Hepatocyte (in vitro differentiated cells): ENCODE data around the gene SGPP2. TPM values are rescaled to one million over a fixed set of nuclear protein-coding genes. Genes with fewer than 3 reads are reported as not detected.

Experiments
- DNase-seq: peaks from one replicate; pipeline ENCODE4 v3.0.0-alpha.2; 2016; ENCODE audit warnings: low spot score
- H2AFZ ChIP-seq: fragments of 200-600 bp; sonication (generic); 2 replicates; pipeline ENCODE4 v1.6.0; 2016; ENCODE audit warnings: antibody characterized with exemption, mild to moderate bottlenecking
- H3K27ac ChIP-seq: fragments of 200-600 bp; sonication (generic); 2 replicates; pipeline ENCODE4 v1.5.1; 2016; ENCODE audit warnings: mild to moderate bottlenecking
- H3K27me3 ChIP-seq: fragments of 200-600 bp; sonication (generic); 2 replicates; pipeline ENCODE4 v1.6.1; 2016
- H3K36me3 ChIP-seq: fragments of 200-600 bp; sonication (generic); replicated peaks from 2 replicates; pipeline ENCODE4 v1.5.1; 2016; ENCODE audit warnings: low read depth; ENCODE audit not compliant: insufficient read depth
- H3K4me1 ChIP-seq: fragments of 200-600 bp; sonication (generic); 2 replicates; pipeline ENCODE4 v1.5.1; 2016; ENCODE audit warnings: mild to moderate bottlenecking, moderate library complexity; ENCODE audit not compliant: insufficient read depth
- H3K4me2 ChIP-seq: fragments of 200-600 bp; sonication (generic); 2 replicates; pipeline ENCODE4 v1.6.0; 2016
- H3K4me3 ChIP-seq: fragments of 200-600 bp; sonication (generic); 2 replicates; pipeline ENCODE4 v1.5.1; 2016; ENCODE audit warnings: mild to moderate bottlenecking
- H3K79me2 ChIP-seq: fragments of 200-600 bp; sonication (generic); 2 replicates; pipeline ENCODE4 v1.6.0; 2017; ENCODE audit warnings: mild to moderate bottlenecking
- H3K9me2 ChIP-seq: fragments of 200-600 bp; sonication (generic); replicated peaks from 2 replicates; pipeline ENCODE4 v1.6.0; 2017; ENCODE audit warnings: mild to moderate bottlenecking; ENCODE audit not compliant: insufficient read depth
- H3K9me3 ChIP-seq: fragments of 200-600 bp; sonication (generic); 2 replicates; pipeline ENCODE4 v1.5.1; 2016; ENCODE audit warnings: low read depth, mild to moderate bottlenecking
- H4K20me1 ChIP-seq: fragments of 200-600 bp; sonication (generic); 2 replicates; pipeline ENCODE4 v1.6.0; 2016; ENCODE audit warnings: mild to moderate bottlenecking; ENCODE audit not compliant: insufficient read depth, poor library complexity, severe bottlenecking
- CTCF ChIP-seq: fragments of 200-600 bp; sonication (generic); IDR thresholded peaks from 2 replicates; pipeline ENCODE4 v1.5.1; 2016; ENCODE audit warnings: antibody characterized with exemption, mild to moderate bottlenecking; ENCODE audit not compliant: poor library complexity
- EZH2 ChIP-seq: fragments of 200-600 bp; sonication (generic); IDR thresholded peaks from 2 replicates; pipeline ENCODE4 v1.6.1; 2016; ENCODE audit warnings: antibody characterized with exemption, mild to moderate bottlenecking, borderline replicate concordance
- EZH2phosphoT487 ChIP-seq: fragments of 200-600 bp; sonication (generic); IDR thresholded peaks from one replicate; pipeline ENCODE4 v1.6.1; 2018; ENCODE audit warnings: antibody characterized with exemption, mild to moderate bottlenecking, low read depth, moderate library complexity; ENCODE audit not compliant: unreplicated experiment, severe bottlenecking
- WGBS: methylation state at CpG from one replicate; pipeline ENCODE4 v1.1.6; 2016; ENCODE audit warnings: low lambda C conversion rate; ENCODE audit errors: missing lambda C conversion rate; 5-methylcytosine and 5-hydroxymethylcytosine counted together
- polyA plus RNA-seq: library from polyadenylated mRNA; unstranded; fragments of >200 nt; fragmentation: Nextera tagmentation; extraction: Ambion mirVana; gene quantifications from 2 replicates; pipeline ENCODE4 v1.2.1, GENCODE V29; 2016
- total RNA-seq: library from RNA; depleted of rRNA; stranded (reverse); fragments of >200 nt; gene quantifications from 2 replicates; pipeline ENCODE4 v1.2.3, GENCODE V29; 2014

The SGPP2 gene
- total and polyA plus RNA-seq, 2 experiments from 2014 or later: 1.4 to 1.8 TPM

GRCh38 chr2:222554517-222554916, 130.2 kb downstream of the SGPP2 start:
- no peaks in the 10 kb centered on the region for H3K4me1 ChIP-seq
- WGBS: 65% methylated on average over 7 of the region's 7 CpGs
- no peaks in the 10 kb centered on the region for H3K79me2 ChIP-seq
- DNase-seq: no peak
- peaks cover 28% of the 10 kb centered on the region for H3K27me3 ChIP-seq
- no peaks in the 10 kb centered on the region for H3K36me3 ChIP-seq
- no peaks in the 10 kb centered on the region for H3K9me2 ChIP-seq
- H3K9me3 ChIP-seq: no peaks in the 10 kb centered on the region
- H4K20me1 ChIP-seq: no peaks in the 10 kb centered on the region
- H3K4me2 ChIP-seq: no peak overlapping the region
- H2AFZ ChIP-seq: no peak overlapping the region
- H3K27ac ChIP-seq: no peak overlapping the region
- TF ChIP-seq CTCF (no peak), EZH2phosphoT487 (no peak), EZH2 (no peak)
- H3K4me3 ChIP-seq: no peak overlapping the region

- Histone ChIP-seq H3K4me3 (no peak overlapping the region), H2AFZ (no peak overlapping the region), H3K79me2 (no peaks in the 10 kb centered on the region), H3K36me3 (no peaks in the 10 kb centered on the region), H3K27ac (no peak overlapping the region), H3K9me2 (no peaks in the 10 kb centered on the region), H4K20me1 (no peaks in the 10 kb centered on the region), H3K9me3 (no peaks in the 10 kb centered on the region), H3K27me3 (peaks cover 6% of the 10 kb centered on the region), H3K4me2 (no peak overlapping the region), H3K4me1 (no peaks in the 10 kb centered on the region)
- WGBS: 95% methylated on average over 4 of the region's 4 CpGs
- TF ChIP-seq EZH2phosphoT487: no peak
- no peak for TF ChIP-seq EZH2
- TF ChIP-seq CTCF: no peak
- no peak for DNase-seq
Measured at GRCh38 chr2:222561151-222561550, 136.8 kb downstream of the SGPP2 start.

- peak; percentile 77 for DNase-seq
- peaks cover 6% of the 10 kb centered on the region for H3K27me3 ChIP-seq
- TF ChIP-seq EZH2phosphoT487: no peak
- peak; percentile 70 for TF ChIP-seq CTCF
Measured at GRCh38 chr2:222561817-222562645, 137.7 kb downstream of the SGPP2 start.

More at GRCh38 chr2:222561817-222562645, 137.7 kb downstream of the SGPP2 start:
- Histone ChIP-seq H3K9me3 (no peaks in the 10 kb centered on the region), H3K9me2 (no peaks in the 10 kb centered on the region), H3K4me1 (no peaks in the 10 kb centered on the region), H3K4me3 (no peak overlapping the region), H4K20me1 (no peaks in the 10 kb centered on the region), H3K36me3 (no peaks in the 10 kb centered on the region), H3K27ac (no peak overlapping the region), H3K79me2 (no peaks in the 10 kb centered on the region), H3K4me2 (no peak overlapping the region), H2AFZ (no peak overlapping the region)
- 60% methylated on average over 6 of the region's 6 CpGs for WGBS
